B cell (primary cell): ENCODE measurements around the gene PAN2. TPM values are rescaled to one million over a fixed set of nuclear protein-coding genes. Genes with fewer than 3 reads are reported as not detected.
"Not testable (repeated sequence)": the region's sequence is repeated elsewhere in the genome, so short reads cannot be mapped to it uniquely, and the experiment has no call there.

Source experiments
- ATAC-seq: fragments of 200-7000 bp; cut with Tn5 transposase; one replicate; pipeline ENCODE4 v1.10.0; 2021; ENCODE audit warnings: low read depth, mild to moderate bottlenecking, moderate number of reproducible peaks, moderate library complexity
- CTCF ChIA-PET: fragments of 350-600 bp; sonication (Branson Sonifier 250); formaldehyde crosslinking; loops from one replicate; lab custom pipeline; 2021; ENCODE audit warnings: antibody characterized with exemption, inconsistent platforms; lab: Charles Lee
- POLR2A ChIA-PET: fragments of 350-600 bp; sonication (Branson Sonifier 250); formaldehyde crosslinking; loops from one replicate; lab custom pipeline; 2021; ENCODE audit warnings: antibody characterized with exemption; lab: Charles Lee
- DNase-seq: peaks from one replicate; pipeline ENCODE4 v3.0.0; 2013
- H2AFZ ChIP-seq: 2 replicates; pipeline ENCODE4 v1.6.1; 2012; ENCODE audit warnings: mild to moderate bottlenecking, low read depth, low read length; ENCODE audit not compliant: insufficient read depth, poor library complexity, severe bottlenecking
- H3K27ac ChIP-seq, 2 donors: 1 replicate in 1 of 2; 2 replicates in 1 of 2; pipeline ENCODE4 v1.5.1; 2012 to 2013; ENCODE audit warnings: low read length in 2 of 2, mild to moderate bottlenecking in 2 of 2, moderate library complexity in 1 of 2
- H3K27me3 ChIP-seq, 4 experiments: fragments of 200-600 bp in 1 of 4; sonication (generic) in 1 of 4; replicated peaks in 1 of 4; 1 replicate in 2 of 4; 2 replicates in 2 of 4; pipeline versions ENCODE4 v1.6.1 to v1.7.0; 2013 to 2016; ENCODE audit warnings: low read length in 3 of 4, mild to moderate bottlenecking in 2 of 4, mixed read lengths in 1 of 4, moderate library complexity in 1 of 4; ENCODE audit not compliant: insufficient read depth in 4 of 4, control insufficient read depth in 3 of 4; ENCODE audit errors: control extremely low read depth in 1 of 4
- H3K36me3 ChIP-seq, 2 experiments: replicated peaks in 1 of 2; 1 replicate in 1 of 2; 2 replicates in 1 of 2; pipeline versions ENCODE4 v1.6.1 to v1.7.1; 2013; ENCODE audit warnings: low read length in 1 of 2; ENCODE audit not compliant: insufficient read depth in 2 of 2, control insufficient read depth in 1 of 2; ENCODE audit errors: control extremely low read depth in 1 of 2, extremely low read depth in 1 of 2
- H3K4me1 ChIP-seq, 2 donors: fragments of 200-600 bp in 1 of 2; sonication (generic) in 1 of 2; 1 replicate in 1 of 2; 2 replicates in 1 of 2; pipeline versions ENCODE4 v1.5.1 to v1.6.1; 2013 to 2017; ENCODE audit warnings: low read length in 2 of 2; ENCODE audit not compliant: control insufficient read depth in 2 of 2, insufficient read depth in 2 of 2
- H3K4me2 ChIP-seq: replicated peaks from 2 replicates; pipeline ENCODE3; 2012; ENCODE audit warnings: mild to moderate bottlenecking, low read depth, low read length; ENCODE audit not compliant: poor library complexity, severe bottlenecking
- H3K4me3 ChIP-seq, 5 experiments: fragments of 200-600 bp in 1 of 5; sonication (generic) in 1 of 5; 1 replicate in 3 of 5; 2 replicates in 2 of 5; pipeline versions ENCODE4 v1.5.1 to v1.7.0; 2011 to 2016; ENCODE audit warnings: low read length in 4 of 5, mild to moderate bottlenecking in 4 of 5, low read depth in 2 of 5, control low read depth in 1 of 5, moderate library complexity in 1 of 5; ENCODE audit not compliant: insufficient read depth in 1 of 5; ENCODE audit errors: control extremely low read depth in 1 of 5, extremely low read depth in 1 of 5
- H3K79me2 ChIP-seq: fragments of 200-600 bp; sonication (generic); one replicate; pipeline ENCODE4 v1.6.0; 2016; ENCODE audit warnings: low read length; ENCODE audit not compliant: control insufficient read depth, insufficient read depth
- H3K9ac ChIP-seq: fragments of 200-600 bp; sonication (generic); 2 replicates; pipeline ENCODE4 v1.6.1; 2017; ENCODE audit warnings: mild to moderate bottlenecking, low read length, moderate library complexity
- H3K9me3 ChIP-seq, 3 donors: one replicate each; pipeline versions ENCODE4 v1.6.1 to v1.7.1; 2013; ENCODE audit warnings: low read length in 2 of 3; ENCODE audit not compliant: control insufficient read depth in 2 of 3, insufficient read depth in 1 of 3; ENCODE audit errors: control extremely low read depth in 1 of 3
- H4K20me1 ChIP-seq: 2 replicates; pipeline ENCODE4 v1.6.0; 2012; ENCODE audit warnings: mild to moderate bottlenecking, low read length; ENCODE audit not compliant: insufficient read depth, control insufficient read depth, poor library complexity, severe bottlenecking
- H3K27ac Mint-ChIP-seq: one replicate; pipeline ENCODE4 v1.8.0; 2021; ENCODE audit warnings: mixed read lengths
- H3K27me3 Mint-ChIP-seq: one replicate; pipeline ENCODE4 v1.8.0; 2021; ENCODE audit warnings: mixed read lengths
- H3K4me1 Mint-ChIP-seq: one replicate; pipeline ENCODE4 v1.8.0; 2021; ENCODE audit warnings: mixed read lengths
- H3K4me3 Mint-ChIP-seq: one replicate; pipeline ENCODE4 v1.8.0; 2021; ENCODE audit warnings: mixed read lengths
- H3K9me3 Mint-ChIP-seq: one replicate; pipeline ENCODE4 v1.8.0; 2022; ENCODE audit warnings: mixed read lengths; ENCODE audit not compliant: insufficient read depth
- EZH2 ChIP-seq: IDR thresholded peaks from 2 replicates; pipeline ENCODE4 v1.6.1; 2012; ENCODE audit warnings: borderline replicate concordance, low read depth, mild to moderate bottlenecking, moderate library complexity, low read length; ENCODE audit not compliant: insufficient read depth, poor library complexity, severe bottlenecking
- WGBS: methylation state at CpG from one replicate; pipeline ENCODE4 v1.1.5; 2013; ENCODE audit warnings: missing lambda C conversion rate; ENCODE audit not compliant: insufficient coverage; 5-methylcytosine and 5-hydroxymethylcytosine counted together
- intact Hi-C: fragments of 100-400 bp; cut with micrococcal nuclease; formaldehyde crosslinking; loops from one replicate; pipeline ENCODE4 v1.10.0; 2022
- polyA plus RNA-seq: library from polyadenylated mRNA; depleted of rRNA; stranded (reverse); fragments of >200 nt; gene quantifications from 2 replicates; pipeline ENCODE4 v1.2.3, GENCODE V29; 2012
- total RNA-seq, 2 donors: library from RNA; stranded (reverse); fragments of 120-200 nt in 1 of 2; gene quantifications; 1 replicate in 1 of 2; 2 replicates in 1 of 2; pipeline versions ENCODE4 v1.2.3 to v1.2.4, GENCODE V29; 2013 to 2022
- TF ChIP-seq, protein P1 (sequence below): fragments of 200-600 bp; IDR thresholded peaks from one replicate; pipeline ENCODE4 v1.8.0; 2022; ENCODE audit warnings: antibody characterized with exemption, mild to moderate bottlenecking

Gene PAN2
- total and polyA plus RNA-seq, 2 donors (not counting 1 experiment from before 2014, with no cell fraction given): 211 to 230 TPM

DNA sequence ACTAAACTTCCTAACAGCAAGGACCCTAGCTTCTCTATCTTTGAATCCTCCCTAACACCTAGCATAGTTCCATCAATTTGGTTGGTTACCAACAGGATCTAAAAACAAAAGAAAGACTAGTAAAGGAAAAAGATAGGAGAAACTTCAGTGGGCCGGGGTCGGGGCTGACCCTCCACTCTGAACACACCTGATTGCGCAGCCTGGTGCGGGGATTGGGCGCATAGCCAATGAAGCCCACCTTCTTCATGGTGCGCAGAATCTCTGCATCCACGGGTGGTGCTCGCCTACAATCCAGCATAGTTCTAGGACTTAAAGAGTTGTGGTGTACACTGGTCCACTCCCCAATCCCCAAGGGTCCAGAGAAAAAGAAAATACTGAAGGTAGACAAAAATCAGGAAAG is 7.7 kb downstream of the PAN2 start:
- no peak overlapping the region for H3K27ac Mint-ChIP-seq

DNA sequence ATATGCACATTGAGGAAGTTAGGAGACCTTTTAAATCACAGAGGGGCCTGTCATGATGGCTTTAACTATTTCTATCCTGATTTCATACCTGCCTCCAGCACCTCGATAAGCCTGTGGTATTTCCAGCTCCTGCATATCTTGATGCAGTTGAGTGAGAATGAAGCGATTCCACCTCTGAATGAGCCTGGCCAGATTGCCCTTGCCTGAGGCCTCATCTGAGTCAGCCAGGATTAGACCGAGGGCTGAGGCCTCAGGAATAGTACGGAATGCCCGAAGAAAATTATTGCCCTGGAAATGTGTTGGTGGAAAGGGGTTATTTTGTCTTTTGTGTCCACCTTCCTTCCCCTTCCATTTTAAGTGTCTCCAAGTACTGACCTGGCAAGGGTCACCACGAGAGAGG is 9.6 kb downstream of the PAN2 start:
- Histone ChIP-seq H3K36me3 (peaks cover 16 to 68% of the 10 kb centered on the region in 2 experiments), H3K9me3 (no peaks in the 10 kb centered on the region), H3K4me3 (no peak overlapping the region), H4K20me1 (no peaks in the 10 kb centered on the region), H3K4me1 (no peaks in the 10 kb centered on the region), H2AFZ (no peak overlapping the region), H3K27me3 (no peaks in the 10 kb centered on the region), H3K79me2 (peaks cover 5% of the 10 kb centered on the region), H3K9ac (no peak overlapping the region), H3K4me2 (no peak overlapping the region), H3K27ac (no peak overlapping the region)
- Mint-ChIP-seq H3K4me1 (no peaks in the 10 kb centered on the region), H3K4me3 (no peak overlapping the region), H3K27ac (no peak overlapping the region), H3K27me3 (no peaks in the 10 kb centered on the region), H3K9me3 (no peaks in the 10 kb centered on the region)
- ChIA-PET CTCF (interaction anchor here (0.6 kb wide), 1 partner anchor 787 kb away, joined by 3 read pairs; the partner anchor contains the start of gene STAT6), POLR2A (interaction anchor here (0.9 kb wide), 1 partner anchor 8 kb away, joined by 3 read pairs; the partner anchor contains the start of gene CNPY2)
- no peak for DNase-seq
- TF ChIP-seq EZH2: no peak
- TF ChIP-seq, protein P1, sequence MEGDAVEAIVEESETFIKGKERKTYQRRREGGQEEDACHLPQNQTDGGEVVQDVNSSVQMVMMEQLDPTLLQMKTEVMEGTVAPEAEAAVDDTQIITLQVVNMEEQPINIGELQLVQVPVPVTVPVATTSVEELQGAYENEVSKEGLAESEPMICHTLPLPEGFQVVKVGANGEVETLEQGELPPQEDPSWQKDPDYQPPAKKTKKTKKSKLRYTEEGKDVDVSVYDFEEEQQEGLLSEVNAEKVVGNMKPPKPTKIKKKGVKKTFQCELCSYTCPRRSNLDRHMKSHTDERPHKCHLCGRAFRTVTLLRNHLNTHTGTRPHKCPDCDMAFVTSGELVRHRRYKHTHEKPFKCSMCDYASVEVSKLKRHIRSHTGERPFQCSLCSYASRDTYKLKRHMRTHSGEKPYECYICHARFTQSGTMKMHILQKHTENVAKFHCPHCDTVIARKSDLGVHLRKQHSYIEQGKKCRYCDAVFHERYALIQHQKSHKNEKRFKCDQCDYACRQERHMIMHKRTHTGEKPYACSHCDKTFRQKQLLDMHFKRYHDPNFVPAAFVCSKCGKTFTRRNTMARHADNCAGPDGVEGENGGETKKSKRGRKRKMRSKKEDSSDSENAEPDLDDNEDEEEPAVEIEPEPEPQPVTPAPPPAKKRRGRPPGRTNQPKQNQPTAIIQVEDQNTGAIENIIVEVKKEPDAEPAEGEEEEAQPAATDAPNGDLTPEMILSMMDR: no peak
- intact Hi-C loops: no loop called here
- ATAC-seq: no peak
- WGBS: 89% methylated on average over 3 of the region's 6 CpGs

More for the DNA sequence above, 7.7 kb downstream of the PAN2 start:
- H3K4me1 ChIP-seq: no peaks in the 10 kb centered on the region
- no peak for DNase-seq
- intact Hi-C loops: no loop called here
- ChIA-PET POLR2A (interaction anchor here (0.8 to 0.9 kb wide), 2 partner anchors 10 to 11 kb away, joined by 3 to 4 read pairs; partner anchors contain the start of gene CNPY2), CTCF (interaction anchor here (0.6 kb wide), 1 partner anchor 165 kb away, joined by 3 read pairs; no protein-coding TSS in a partner anchor)
- no peak overlapping the region for H3K27ac ChIP-seq
- no peak for ATAC-seq
- 98% methylated on average over 7 of the region's 8 CpGs for WGBS
- no peaks in the 10 kb centered on the region for H4K20me1 ChIP-seq
- no peaks in the 10 kb centered on the region for H3K27me3 Mint-ChIP-seq
- H3K9me3 Mint-ChIP-seq: no peaks in the 10 kb centered on the region
- no peak overlapping the region for H3K4me3 Mint-ChIP-seq
- peaks cover under 1% of the 10 kb centered on the region for H3K4me1 Mint-ChIP-seq
- H3K9me3 ChIP-seq: no peaks in the 10 kb centered on the region
- no peak overlapping the region for H3K4me3 ChIP-seq
- peaks cover 10 to 59% of the 10 kb centered on the region in 2 experiments for H3K36me3 ChIP-seq
- no peak overlapping the region for H2AFZ ChIP-seq
- no peak overlapping the region for H3K9ac ChIP-seq
- peaks cover 5% of the 10 kb centered on the region for H3K79me2 ChIP-seq
- no peak overlapping the region for H3K4me2 ChIP-seq
- no peak for TF ChIP-seq EZH2
- TF ChIP-seq, protein P1: no peak
- no peaks in the 10 kb centered on the region for H3K27me3 ChIP-seq

DNA sequence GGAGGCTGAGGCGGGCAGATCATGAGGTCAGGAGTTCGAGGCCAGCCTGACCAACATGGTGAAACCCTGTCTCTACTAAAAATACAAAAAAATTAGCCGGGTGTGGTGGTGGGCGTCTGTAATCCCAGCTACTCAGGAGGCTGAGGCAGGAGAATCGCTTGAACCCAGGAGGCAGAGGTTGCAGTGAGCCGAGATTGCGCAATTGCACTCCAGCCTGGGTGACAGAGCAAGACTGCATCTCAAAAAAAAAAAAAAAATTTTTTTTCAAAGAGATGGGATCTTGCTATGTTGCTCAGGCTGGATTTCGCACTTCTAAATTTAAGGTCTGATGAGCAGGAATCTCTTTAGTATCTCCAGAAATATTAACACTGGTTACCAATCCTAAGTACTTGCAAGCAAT is 12.2 kb downstream of the PAN2 start:
- H3K9me3 ChIP-seq, H3K4me1 Mint-ChIP-seq, H3K9me3 Mint-ChIP-seq, H3K27me3 ChIP-seq, H3K4me2 ChIP-seq, H3K4me3 Mint-ChIP-seq, H2AFZ ChIP-seq, H3K4me3 ChIP-seq, H4K20me1 ChIP-seq, H3K27me3 Mint-ChIP-seq, H3K27ac ChIP-seq, H3K4me1 ChIP-seq, ATAC-seq, H3K27ac Mint-ChIP-seq, intact Hi-C loops, H3K9ac ChIP-seq, DNase-seq, H3K79me2 ChIP-seq: not testable (repeated sequence)
- ChIA-PET CTCF (interaction anchor here (0.7 to 1.1 kb wide), 4 partner anchors 95 to 685 kb away, joined by 3 to 5 read pairs (median 4); partner anchors contain the start of gene SPRYD4), POLR2A (interaction anchor here (0.7 kb wide), 2 partner anchors 17 to 53 kb away, joined by 3 to 6 read pairs; partner anchors contain the start of gene IL23A)
- peaks cover 14 to 60% of the 10 kb centered on the region in 2 experiments for H3K36me3 ChIP-seq
- no CpG with 5 or more reads among the region's 8 CpGs for WGBS
